ENCODE measurements around the gene CTNNA1.
"Not testable (repeated sequence)": the region's sequence is repeated elsewhere in the genome, so short reads cannot be mapped to it uniquely, and the experiment has no call there.

The CTNNA1 gene

GRCh38 chr5:138833726-138834480 is 80.7 kb downstream of the CTNNA1 start:
- TF ChIP-seq ARNTL (CRISPR knock-in tag; IDR thresholded peaks at IDR 0.05; ENCODE audit: borderline replicate concordance, low read depth) (no peak), ZNF565 (CRISPR knock-in tag; conservative IDR thresholded peaks at IDR 0.05; ENCODE audit: low read depth) (no peak; the same call in 1 of the 2 replicates), TCF4 (CRISPR knock-in tag; IDR thresholded peaks at IDR 0.05; ENCODE audit: borderline replicate concordance) (peak; percentile 50; the same call in 1 of the 2 replicates), ZFP3 (CRISPR knock-in tag; IDR thresholded peaks at IDR 0.05) (no peak), PPARA (CRISPR knock-in tag; IDR thresholded peaks at IDR 0.05; ENCODE audit: borderline replicate concordance) (no peak), OSR1 (CRISPR knock-in tag; IDR thresholded peaks at IDR 0.05) (no peak), CSDC2 (CRISPR knock-in tag; IDR thresholded peaks at IDR 0.05) (no peak), ZNF8 (CRISPR knock-in tag; IDR thresholded peaks at IDR 0.05) (0 out of 2 replicates have a peak, but pooled peaks have one; percentile 12), ZFP30 (CRISPR knock-in tag; IDR thresholded peaks at IDR 0.05) (peak; percentile 69), SNAI2 (CRISPR knock-in tag; IDR thresholded peaks at IDR 0.05) (no peak), TSHZ2 (CRISPR knock-in tag; IDR thresholded peaks at IDR 0.05) (no peak), TOX (CRISPR knock-in tag; IDR thresholded peaks at IDR 0.05; ENCODE audit: borderline replicate concordance) (no peak), ZC3H10 (CRISPR knock-in tag; IDR thresholded peaks at IDR 0.05) (peak; percentile 31; the same call in 1 of the 2 replicates), ISL1 (CRISPR knock-in tag; IDR thresholded peaks at IDR 0.05) (peak; percentile 100), RARB (CRISPR knock-in tag; IDR thresholded peaks at IDR 0.05) (no peak), POU6F1 (CRISPR knock-in tag; IDR thresholded peaks at IDR 0.05; ENCODE audit: borderline replicate concordance, low read depth) (peak; percentile 85; the same call in 1 of the 2 replicates), CSRNP3 (CRISPR knock-in tag; IDR thresholded peaks at IDR 0.05) (peak; percentile 72; the same call in 1 of the 2 replicates), ESRRG (CRISPR knock-in tag; IDR thresholded peaks at IDR 0.05) (peak; percentile 70; the same call in 1 of the 2 replicates), ZNF70 (CRISPR knock-in tag; IDR thresholded peaks at IDR 0.05) (no peak), PATZ1 (CRISPR knock-in tag; IDR thresholded peaks at IDR 0.05; ENCODE audit: borderline replicate concordance) (peak; percentile 45; the same call in 1 of the 2 replicates), GLIS3 (CRISPR knock-in tag; IDR thresholded peaks at IDR 0.05) (no peak), CREB5 (CRISPR knock-in tag; IDR thresholded peaks at IDR 0.05; ENCODE audit: low read depth) (peak; percentile 66; the same call in 1 of the 2 replicates), BACH2 (CRISPR knock-in tag; IDR thresholded peaks at IDR 0.05; ENCODE audit: borderline replicate concordance) (no peak)
- peak; percentile 81 for ATAC-seq

GRCh38 chr5:138834853-138835252 is 81.6 kb downstream of the CTNNA1 start:
- ATAC-seq: not testable (repeated sequence)

Measured in SK-N-SH treated with all-trans-retinoic acid at 6 μM for 48 hours (cell line).